Smooth muscle cell (in vitro differentiated cells): ENCODE data around the gene RPRD2. TPM values are rescaled to one million over a fixed set of nuclear protein-coding genes. Genes with fewer than 3 reads are reported as not detected.
A peak's percentile ranks its signal among the peaks of the same experiment; 100 is the strongest.

Experiments used
- DNase-seq: peaks from one replicate; lab custom pipeline; 2025; ENCODE audit not compliant: unreplicated experiment; lab: John Stamatoyannopoulos, UW
- H2AFZ ChIP-seq: fragments of 200-600 bp; sonication (generic); 2 replicates; pipeline ENCODE4 v1.6.0; 2016; ENCODE audit warnings: antibody characterized with exemption, low read depth, mild to moderate bottlenecking
- H3F3A ChIP-seq: fragments of 200-600 bp; sonication (generic); 2 replicates; pipeline ENCODE4 v1.6.0; 2017; ENCODE audit warnings: antibody characterized with exemption, low read depth
- H3K27ac ChIP-seq: fragments of 200-600 bp; sonication (generic); 2 replicates; pipeline ENCODE4 v1.5.1; 2016; ENCODE audit warnings: low read depth, mild to moderate bottlenecking
- H3K27me3 ChIP-seq: fragments of 200-600 bp; sonication (generic); 2 replicates; pipeline ENCODE4 v1.6.1; 2016; ENCODE audit warnings: low read depth, mild to moderate bottlenecking
- H3K36me3 ChIP-seq: fragments of 200-600 bp; sonication (generic); 2 replicates; pipeline ENCODE4 v1.5.1; 2016; ENCODE audit warnings: low read depth
- H3K4me1 ChIP-seq: fragments of 200-600 bp; sonication (generic); 2 replicates; pipeline ENCODE4 v1.5.1; 2016; ENCODE audit warnings: low read depth
- H3K4me2 ChIP-seq: fragments of 200-600 bp; sonication (generic); 2 replicates; pipeline ENCODE4 v1.6.0; 2016; ENCODE audit warnings: mild to moderate bottlenecking
- H3K4me3 ChIP-seq: fragments of 200-600 bp; sonication (generic); 2 replicates; pipeline ENCODE4 v1.5.1; 2016; ENCODE audit warnings: mild to moderate bottlenecking
- H3K79me2 ChIP-seq: fragments of 200-600 bp; sonication (generic); 2 replicates; pipeline ENCODE4 v1.6.0; 2016; ENCODE audit warnings: low read depth, mild to moderate bottlenecking
- H3K9ac ChIP-seq: fragments of 200-600 bp; sonication (generic); 2 replicates; pipeline ENCODE4 v1.6.0; 2016; ENCODE audit warnings: low read depth
- H3K9me3 ChIP-seq: fragments of 200-600 bp; sonication (generic); replicated peaks from 2 replicates; pipeline ENCODE4 v1.5.1; 2016; ENCODE audit warnings: low read depth
- H4K20me1 ChIP-seq: fragments of 200-600 bp; sonication (generic); 2 replicates; pipeline ENCODE4 v1.6.0; 2016; ENCODE audit warnings: low read depth
- WGBS: methylation state at CpG from one replicate; pipeline ENCODE4 v1.1.7; 2016; ENCODE audit warnings: low lambda C conversion rate; 5-methylcytosine and 5-hydroxymethylcytosine counted together
- microRNA-seq: library from miRNA; unstranded; fragments of <30 nt; microRNA quantifications from one replicate; pipeline ENCODE4, GENCODE V29; 2016; ENCODE audit warnings: borderline number of aligned reads
- polyA plus RNA-seq: library from polyadenylated mRNA; unstranded; fragments of >200 nt; fragmentation: Nextera tagmentation; extraction: Ambion mirVana; gene quantifications from 2 replicates; pipeline ENCODE4 v1.2.1, GENCODE V29; 2016
- total RNA-seq: library from RNA; depleted of rRNA; stranded (reverse); fragments of >200 nt; gene quantifications from 2 replicates; pipeline ENCODE4 v1.2.3, GENCODE V29; 2014
- TF ChIP-seq, protein P1 (sequence below): fragments of 200-600 bp; sonication (generic); IDR thresholded peaks from 2 replicates; pipeline ENCODE4 v1.5.1; 2017; ENCODE audit warnings: borderline replicate concordance, mild to moderate bottlenecking, antibody characterized with exemption; ENCODE audit not compliant: insufficient read depth, poor library complexity, severe bottlenecking

Gene RPRD2
- total and polyA plus RNA-seq, 2 experiments from 2014 or later, result 14.2 to 17.1 TPM

DNA sequence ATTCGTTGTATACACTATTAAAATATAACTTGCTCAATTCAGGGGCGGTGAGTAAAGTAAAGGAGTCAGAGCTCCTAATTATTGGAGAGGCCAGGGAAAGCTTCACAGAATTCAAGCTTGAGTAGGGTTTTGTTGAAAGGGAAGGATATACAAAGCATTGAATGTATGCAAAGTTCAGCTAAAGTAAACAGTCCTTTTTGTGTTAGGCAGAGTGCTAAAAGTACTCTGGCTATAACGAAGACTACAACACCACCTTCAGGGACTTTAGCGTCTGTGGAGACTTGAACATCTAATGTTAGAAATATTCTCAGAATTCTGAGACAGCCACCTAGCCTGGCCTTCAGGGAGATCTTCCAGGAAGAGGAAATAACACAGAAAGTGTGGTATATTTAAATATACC lies 152.7 kb downstream of the RPRD2 start:
- Histone ChIP-seq H2AFZ (no peak overlapping the region), H3K27ac (no peak overlapping the region), H3K9me3 (no peaks in the 10 kb centered on the region), H3K4me2 (peak overlapping the region; percentile 96), H4K20me1 (no peaks in the 10 kb centered on the region), H3K36me3 (no peaks in the 10 kb centered on the region), H3K4me1 (peaks cover 8% of the 10 kb centered on the region), H3F3A (no peaks in the 10 kb centered on the region), H3K9ac (no peak overlapping the region), H3K27me3 (no peaks in the 10 kb centered on the region), H3K4me3 (peak overlapping the region; percentile 71), H3K79me2 (no peaks in the 10 kb centered on the region)
- WGBS, result 44% methylated on average over 4 of the region's 4 CpGs
- TF ChIP-seq, protein P1, sequence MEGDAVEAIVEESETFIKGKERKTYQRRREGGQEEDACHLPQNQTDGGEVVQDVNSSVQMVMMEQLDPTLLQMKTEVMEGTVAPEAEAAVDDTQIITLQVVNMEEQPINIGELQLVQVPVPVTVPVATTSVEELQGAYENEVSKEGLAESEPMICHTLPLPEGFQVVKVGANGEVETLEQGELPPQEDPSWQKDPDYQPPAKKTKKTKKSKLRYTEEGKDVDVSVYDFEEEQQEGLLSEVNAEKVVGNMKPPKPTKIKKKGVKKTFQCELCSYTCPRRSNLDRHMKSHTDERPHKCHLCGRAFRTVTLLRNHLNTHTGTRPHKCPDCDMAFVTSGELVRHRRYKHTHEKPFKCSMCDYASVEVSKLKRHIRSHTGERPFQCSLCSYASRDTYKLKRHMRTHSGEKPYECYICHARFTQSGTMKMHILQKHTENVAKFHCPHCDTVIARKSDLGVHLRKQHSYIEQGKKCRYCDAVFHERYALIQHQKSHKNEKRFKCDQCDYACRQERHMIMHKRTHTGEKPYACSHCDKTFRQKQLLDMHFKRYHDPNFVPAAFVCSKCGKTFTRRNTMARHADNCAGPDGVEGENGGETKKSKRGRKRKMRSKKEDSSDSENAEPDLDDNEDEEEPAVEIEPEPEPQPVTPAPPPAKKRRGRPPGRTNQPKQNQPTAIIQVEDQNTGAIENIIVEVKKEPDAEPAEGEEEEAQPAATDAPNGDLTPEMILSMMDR, result no peak
- no peak for DNase-seq

DNA sequence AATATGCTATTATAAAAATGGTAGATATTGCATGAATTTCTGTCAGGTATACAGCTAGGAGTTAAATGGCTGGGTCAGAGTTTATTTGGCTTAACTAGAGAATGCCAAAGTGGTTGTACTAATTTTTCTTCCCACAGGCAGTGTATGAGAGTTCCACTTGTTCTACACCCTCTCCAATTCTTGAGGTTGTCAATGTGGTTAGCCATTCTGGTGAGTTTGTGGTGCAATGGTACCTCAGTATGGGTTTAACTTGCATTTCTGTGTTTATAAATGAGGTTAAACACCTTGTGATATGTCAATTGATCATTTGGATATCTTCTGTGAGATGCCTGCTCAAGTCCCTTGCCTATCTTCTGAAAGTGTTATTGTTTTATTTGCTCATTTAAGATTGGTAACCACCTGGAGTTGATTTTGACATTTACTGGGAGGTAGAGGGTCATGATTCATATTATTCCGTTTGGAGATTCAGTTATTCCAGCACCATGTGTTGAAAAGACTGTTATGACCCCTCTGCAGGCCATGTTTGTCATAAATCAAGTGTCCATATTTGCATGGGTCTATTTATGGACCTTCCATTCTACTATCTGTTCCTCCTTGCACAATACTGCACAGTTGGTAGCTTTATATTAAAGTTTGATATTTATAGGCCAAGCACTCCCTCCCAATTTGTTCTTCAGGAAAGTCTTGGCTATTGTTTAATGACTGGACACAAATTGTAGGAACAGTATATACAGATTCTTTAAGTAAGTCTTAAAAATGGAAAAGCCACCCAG lies 157.4 kb downstream of the RPRD2 start:
- Histone ChIP-seq H3K27ac (no peak overlapping the region), H4K20me1 (no peaks in the 10 kb centered on the region), H3K4me2 (no peak overlapping the region), H3K36me3 (no peaks in the 10 kb centered on the region), H3K9me3 (no peaks in the 10 kb centered on the region), H3K4me1 (peaks cover 3% of the 10 kb centered on the region), H3K27me3 (no peaks in the 10 kb centered on the region), H3K4me3 (no peak overlapping the region), H3K9ac (no peak overlapping the region), H3F3A (no peaks in the 10 kb centered on the region), H3K79me2 (no peaks in the 10 kb centered on the region), H2AFZ (no peak overlapping the region)
- TF ChIP-seq, protein P1, result no peak
- 68% methylated on average over 1 of the region's 1 CpG for WGBS
- DNase-seq, result no peak

DNA sequence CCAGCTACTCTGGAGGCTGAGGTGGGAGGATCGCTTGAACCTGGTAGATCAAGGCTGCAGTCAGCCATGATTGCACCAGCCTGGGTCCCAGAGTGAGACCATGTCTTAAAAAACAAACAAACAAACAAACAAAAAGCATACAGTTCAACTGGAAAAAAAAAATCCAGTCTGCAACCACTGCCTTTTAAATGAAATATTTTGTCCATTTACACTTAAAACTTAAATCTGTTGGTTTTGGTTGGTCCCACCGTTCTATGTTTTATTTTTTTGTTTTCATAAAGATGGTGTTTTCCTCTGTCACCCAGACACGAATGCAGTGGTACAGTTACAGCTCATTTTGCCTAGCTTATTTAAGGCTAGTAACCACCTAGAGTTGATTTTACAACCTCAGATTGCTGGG lies 161.4 kb downstream of the RPRD2 start:
- 88% methylated on average over 3 of the region's 3 CpGs for WGBS

More for the DNA sequence above, 161.4 kb downstream of the RPRD2 start:
- TF ChIP-seq, protein P1, result no peak
- no peak overlapping the region for H3K9ac ChIP-seq
- no peak overlapping the region for H3K27ac ChIP-seq
- no peak overlapping the region for H3K4me2 ChIP-seq
- H3K36me3 ChIP-seq, result no peaks in the 10 kb centered on the region
- no peaks in the 10 kb centered on the region for H3K79me2 ChIP-seq
- peaks cover 3% of the 10 kb centered on the region for H3F3A ChIP-seq
- no peaks in the 10 kb centered on the region for H3K27me3 ChIP-seq
- H3K4me1 ChIP-seq, result peaks cover 9% of the 10 kb centered on the region
- H3K4me3 ChIP-seq, result no peak overlapping the region
- no peak overlapping the region for H2AFZ ChIP-seq
- H3K9me3 ChIP-seq, result no peaks in the 10 kb centered on the region
- DNase-seq, result no peak
- H4K20me1 ChIP-seq, result no peaks in the 10 kb centered on the region

Small RNA genes lying within 50 kb of the gene (microRNA-seq; reads per million reads assigned to microRNA genes)
- not detected for gene MIR6878

Other genes starting within 250 kb of the RPRD2 start
- gene PLEKHO1, start 214.2 kb upstream of the RPRD2 start, total RNA-seq, result 44.1 and 48.5 TPM in 2 replicates
- gene PLEKHO1, start 214.2 kb upstream of the RPRD2 start, polyA plus RNA-seq, result 75.5 and 81.0 TPM in 2 replicates
- 36.5 and 42.4 TPM in 2 replicates for gene ANP32E, start 128.0 kb upstream of the RPRD2 start, total RNA-seq
- 25.0 and 34.1 TPM in 2 replicates for gene ANP32E, start 128.0 kb upstream of the RPRD2 start, polyA plus RNA-seq
- gene CA14, start 106.4 kb upstream of the RPRD2 start, total RNA-seq, result 0.22 TPM in 1 of 2 replicates, not detected in the other
- 0.59 and 0.91 TPM in 2 replicates for gene CA14, start 106.4 kb upstream of the RPRD2 start, polyA plus RNA-seq
- gene APH1A, start 95.1 kb upstream of the RPRD2 start, total RNA-seq, result 74.8 and 86.8 TPM in 2 replicates
- gene APH1A, start 95.1 kb upstream of the RPRD2 start, polyA plus RNA-seq, result 43.4 and 44.5 TPM in 2 replicates
- gene C1orf54, start 91.4 kb upstream of the RPRD2 start, total RNA-seq, result 5.1 and 6.4 TPM in 2 replicates
- 5.4 and 7.9 TPM in 2 replicates for gene C1orf54, start 91.4 kb upstream of the RPRD2 start, polyA plus RNA-seq
- 8.4 and 13.1 TPM in 2 replicates for gene CIART, start 81.6 kb upstream of the RPRD2 start, total RNA-seq
- 7.2 and 15.2 TPM in 2 replicates for gene CIART, start 81.6 kb upstream of the RPRD2 start, polyA plus RNA-seq
- 53.8 and 54.4 TPM in 2 replicates for gene MRPS21, start 70.3 kb upstream of the RPRD2 start, total RNA-seq
- 83.4 and 85.9 TPM in 2 replicates for gene MRPS21, start 70.3 kb upstream of the RPRD2 start, polyA plus RNA-seq
- 34.6 and 41.8 TPM in 2 replicates for gene PRPF3, start 42.6 kb upstream of the RPRD2 start, total RNA-seq
- 26.6 and 33.9 TPM in 2 replicates for gene PRPF3, start 42.6 kb upstream of the RPRD2 start, polyA plus RNA-seq
- 8.6 and 10.2 TPM in 2 replicates for gene TARS2, start 123.3 kb downstream of the RPRD2 start, total RNA-seq
- gene TARS2, start 123.3 kb downstream of the RPRD2 start, polyA plus RNA-seq, result 20.9 and 23.1 TPM in 2 replicates
- 14.6 and 19.0 TPM in 2 replicates for gene ECM1, start 144.0 kb downstream of the RPRD2 start, total RNA-seq
- 32.0 and 36.1 TPM in 2 replicates for gene ECM1, start 144.0 kb downstream of the RPRD2 start, polyA plus RNA-seq
- gene FALEC, start 151.6 kb downstream of the RPRD2 start, total RNA-seq, result not detected in 2 replicates
- 0.62 and 1.2 TPM in 2 replicates for gene FALEC, start 151.6 kb downstream of the RPRD2 start, polyA plus RNA-seq
- 2.4 and 6.4 TPM in 2 replicates for gene ADAMTSL4, start 185.3 kb downstream of the RPRD2 start, total RNA-seq
- 8.4 and 20.8 TPM in 2 replicates for gene ADAMTSL4, start 185.3 kb downstream of the RPRD2 start, polyA plus RNA-seq
- gene MCL1, start 215.5 kb downstream of the RPRD2 start, total RNA-seq, result 519 and 630 TPM in 2 replicates
- gene MCL1, start 215.5 kb downstream of the RPRD2 start, polyA plus RNA-seq, result 224 and 247 TPM in 2 replicates